Activated B cell treated with CpG ODN at 0.5 μM for 24 hours (primary cell): ENCODE data around the gene CCDC197. TPM values are rescaled to one million over a fixed set of nuclear protein-coding genes. Genes with fewer than 3 reads are reported as not detected.

Source experiments
- ATAC-seq: fragments of 200-7000 bp; cut with Tn5 transposase; one replicate; pipeline ENCODE4 v1.10.0; 2021; ENCODE audit warnings: low read depth, mild to moderate bottlenecking, moderate library complexity
- CTCF ChIA-PET: fragments of 350-600 bp; sonication (Branson Sonifier 250); formaldehyde crosslinking; loops from one replicate; lab custom pipeline; 2021; ENCODE audit warnings: antibody characterized with exemption; lab: Charles Lee
- POLR2A ChIA-PET: fragments of 350-600 bp; sonication (Branson Sonifier 250); formaldehyde crosslinking; loops from one replicate; lab custom pipeline; 2021; ENCODE audit warnings: antibody characterized with exemption; lab: Charles Lee
- DNase-seq: peaks from one replicate; pipeline ENCODE4 v3.0.0; 2022
- H3K27ac Mint-ChIP-seq: one replicate; pipeline ENCODE4 v1.8.0; 2020; ENCODE audit warnings: mixed read lengths
- H3K27me3 Mint-ChIP-seq: one replicate; pipeline ENCODE4 v1.8.0; 2021; ENCODE audit warnings: mixed read lengths
- H3K36me3 Mint-ChIP-seq: one replicate; pipeline ENCODE4 v1.8.0; 2021; ENCODE audit warnings: low read depth, mixed read lengths
- H3K4me1 Mint-ChIP-seq: one replicate; pipeline ENCODE4 v1.8.0; 2021; ENCODE audit warnings: mixed read lengths
- H3K4me3 Mint-ChIP-seq: one replicate; pipeline ENCODE4 v1.8.0; 2020; ENCODE audit warnings: mild to moderate bottlenecking, mixed read lengths
- H3K9me3 Mint-ChIP-seq: one replicate; pipeline ENCODE4 v1.8.0; 2020; ENCODE audit warnings: mixed read lengths
- intact Hi-C: fragments of 100-400 bp; cut with micrococcal nuclease; formaldehyde crosslinking; loops from one replicate; pipeline ENCODE4 v1.15.1; 2024
- total RNA-seq: library from RNA; stranded (reverse); gene quantifications from 2 replicates; pipeline ENCODE4 v1.2.3, GENCODE V29; 2022
- TF ChIP-seq, protein P1 (sequence below): fragments of 200-600 bp; IDR thresholded peaks from one replicate; pipeline ENCODE4 v1.8.0; 2022; ENCODE audit warnings: antibody characterized with exemption, mild to moderate bottlenecking

Gene CCDC197
- total RNA-seq, 1 donor from 2014 or later = not detected

DNA sequence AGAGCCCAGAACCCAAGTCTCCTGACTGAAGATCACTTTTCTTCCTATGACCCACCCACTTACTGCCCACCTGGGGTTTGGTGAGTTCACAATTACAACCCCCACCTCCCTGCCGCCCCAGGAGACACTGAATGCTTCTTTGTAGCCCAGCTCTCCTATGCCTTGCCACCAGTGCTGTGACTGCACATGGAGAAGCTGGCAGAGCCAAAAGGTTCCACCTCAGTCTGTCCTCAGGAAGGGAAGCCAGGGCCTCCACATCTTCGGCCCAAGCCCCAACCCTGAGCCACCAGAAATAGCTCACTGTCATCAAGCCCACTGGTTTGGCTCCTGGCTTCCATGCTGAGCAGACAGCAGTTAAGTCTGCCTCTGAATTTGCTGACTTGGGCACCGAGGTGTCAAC, 54.7 kb downstream of the CCDC197 start:
- H3K27me3 Mint-ChIP-seq = no peaks in the 10 kb centered on the region
- ChIA-PET CTCF (interaction anchor here (1.0 to 2.3 kb wide), 4 partner anchors 16 to 85 kb away, joined by 3 to 11 read pairs (median 4); no protein-coding TSS in a partner anchor), POLR2A (no interaction called here)
- no peak overlapping the region for H3K27ac Mint-ChIP-seq
- H3K36me3 Mint-ChIP-seq = peaks cover 92% of the 10 kb centered on the region
- intact Hi-C loops = no loop called here
- H3K4me3 Mint-ChIP-seq = no peak overlapping the region
- H3K4me1 Mint-ChIP-seq = peaks cover 6% of the 10 kb centered on the region
- DNase-seq (no peak), ATAC-seq (no peak)
- H3K9me3 Mint-ChIP-seq = no peaks in the 10 kb centered on the region
- TF ChIP-seq, protein P1, sequence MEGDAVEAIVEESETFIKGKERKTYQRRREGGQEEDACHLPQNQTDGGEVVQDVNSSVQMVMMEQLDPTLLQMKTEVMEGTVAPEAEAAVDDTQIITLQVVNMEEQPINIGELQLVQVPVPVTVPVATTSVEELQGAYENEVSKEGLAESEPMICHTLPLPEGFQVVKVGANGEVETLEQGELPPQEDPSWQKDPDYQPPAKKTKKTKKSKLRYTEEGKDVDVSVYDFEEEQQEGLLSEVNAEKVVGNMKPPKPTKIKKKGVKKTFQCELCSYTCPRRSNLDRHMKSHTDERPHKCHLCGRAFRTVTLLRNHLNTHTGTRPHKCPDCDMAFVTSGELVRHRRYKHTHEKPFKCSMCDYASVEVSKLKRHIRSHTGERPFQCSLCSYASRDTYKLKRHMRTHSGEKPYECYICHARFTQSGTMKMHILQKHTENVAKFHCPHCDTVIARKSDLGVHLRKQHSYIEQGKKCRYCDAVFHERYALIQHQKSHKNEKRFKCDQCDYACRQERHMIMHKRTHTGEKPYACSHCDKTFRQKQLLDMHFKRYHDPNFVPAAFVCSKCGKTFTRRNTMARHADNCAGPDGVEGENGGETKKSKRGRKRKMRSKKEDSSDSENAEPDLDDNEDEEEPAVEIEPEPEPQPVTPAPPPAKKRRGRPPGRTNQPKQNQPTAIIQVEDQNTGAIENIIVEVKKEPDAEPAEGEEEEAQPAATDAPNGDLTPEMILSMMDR = no peak

DNA sequence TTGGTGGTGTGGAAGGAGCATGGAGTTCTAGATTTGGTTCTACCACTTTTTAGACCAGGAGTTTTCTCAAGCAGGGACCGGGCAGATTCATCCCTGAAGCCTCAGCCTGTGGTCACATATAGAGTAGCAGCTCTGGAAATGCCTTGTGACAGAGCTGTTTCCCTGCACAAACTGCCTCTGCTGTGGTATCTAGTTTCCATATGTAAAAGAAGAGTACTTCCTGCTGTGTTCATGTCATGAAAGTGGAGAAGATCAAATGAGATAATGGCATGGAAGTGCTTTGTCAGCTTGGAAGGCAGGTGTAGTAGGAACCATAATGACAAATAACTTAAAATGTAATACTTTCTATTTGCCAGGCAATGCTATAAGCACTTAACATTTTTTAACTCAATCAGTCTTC, 55.1 kb downstream of the CCDC197 start:
- TF ChIP-seq, protein P1 = no peak
- peaks cover 9% of the 10 kb centered on the region for H3K4me1 Mint-ChIP-seq
- H3K4me3 Mint-ChIP-seq = no peak overlapping the region
- DNase-seq (no peak), ATAC-seq (no peak)
- ChIA-PET POLR2A (no interaction called here), CTCF (interaction anchor here (1.0 to 2.3 kb wide), 3 partner anchors 16 to 80 kb away, joined by 3 to 11 read pairs (median 4); no protein-coding TSS in a partner anchor)
- H3K9me3 Mint-ChIP-seq = no peaks in the 10 kb centered on the region
- intact Hi-C loops = no loop called here
- H3K27ac Mint-ChIP-seq = no peak overlapping the region
- H3K27me3 Mint-ChIP-seq = no peaks in the 10 kb centered on the region
- peaks cover 93% of the 10 kb centered on the region for H3K36me3 Mint-ChIP-seq

DNA sequence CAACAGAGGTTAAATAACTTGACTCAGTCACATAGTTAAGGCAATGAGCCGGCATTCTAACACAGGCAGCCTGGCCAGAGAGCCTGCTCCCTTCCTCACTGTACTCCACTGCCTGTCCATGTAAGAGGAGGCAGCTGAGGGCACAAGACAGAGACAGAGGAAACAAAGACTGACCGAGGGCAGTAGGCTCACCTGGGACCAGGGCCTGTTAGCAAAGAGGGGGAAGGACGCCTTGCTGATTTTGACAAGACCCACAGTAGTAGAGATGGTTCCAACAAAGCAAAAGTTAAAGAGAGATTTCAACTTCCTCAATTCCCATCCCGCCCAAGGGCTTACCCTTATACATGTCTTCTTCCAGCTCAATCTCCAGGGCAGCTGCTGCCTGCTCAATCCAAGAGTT, 55.6 kb downstream of the CCDC197 start:
- TF ChIP-seq, protein P1 = no peak
- H3K27ac Mint-ChIP-seq = no peak overlapping the region
- intact Hi-C loops = no loop called here
- ATAC-seq (no peak), DNase-seq (no peak)
- ChIA-PET CTCF (interaction anchor here (0.6 to 2.3 kb wide), 3 partner anchors 16 to 79 kb away, joined by 3 to 11 read pairs (median 4); no protein-coding TSS in a partner anchor), POLR2A (no interaction called here)
- no peaks in the 10 kb centered on the region for H3K9me3 Mint-ChIP-seq
- H3K4me3 Mint-ChIP-seq = no peak overlapping the region
- no peaks in the 10 kb centered on the region for H3K27me3 Mint-ChIP-seq
- peaks cover 14% of the 10 kb centered on the region for H3K4me1 Mint-ChIP-seq
- peaks cover 93% of the 10 kb centered on the region for H3K36me3 Mint-ChIP-seq

DNA sequence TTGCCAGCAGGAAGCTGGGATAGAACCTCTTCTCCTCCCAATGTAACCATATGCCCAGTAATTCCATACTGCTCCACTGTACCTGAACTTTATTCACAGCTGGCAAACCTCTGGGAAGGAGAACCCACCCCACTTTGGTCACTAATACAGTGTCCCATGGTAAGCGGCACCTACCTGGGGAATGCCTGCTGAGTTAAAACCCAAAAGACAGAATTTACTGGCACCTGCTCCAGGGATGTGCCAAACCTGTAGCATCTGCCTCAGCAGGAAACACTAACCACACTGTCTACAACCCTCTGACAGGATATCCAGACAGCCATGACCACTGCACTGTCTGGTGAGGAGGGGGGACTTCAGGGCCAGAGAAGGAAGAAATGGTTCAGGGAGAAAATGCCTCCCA, 57.3 kb downstream of the CCDC197 start:
- DNase-seq (no peak), ATAC-seq (no peak)
- intact Hi-C loops = no loop called here
- H3K27me3 Mint-ChIP-seq = no peaks in the 10 kb centered on the region
- peaks cover 19% of the 10 kb centered on the region for H3K4me1 Mint-ChIP-seq
- no peak overlapping the region for H3K4me3 Mint-ChIP-seq
- ChIA-PET CTCF (interaction anchor here (0.8 kb wide), 1 partner anchor 18 kb away, joined by 3 read pairs; no protein-coding TSS in a partner anchor), POLR2A (no interaction called here)
- no peak overlapping the region for H3K27ac Mint-ChIP-seq
- no peaks in the 10 kb centered on the region for H3K9me3 Mint-ChIP-seq
- TF ChIP-seq, protein P1 = no peak
- peaks cover 94% of the 10 kb centered on the region for H3K36me3 Mint-ChIP-seq

DNA sequence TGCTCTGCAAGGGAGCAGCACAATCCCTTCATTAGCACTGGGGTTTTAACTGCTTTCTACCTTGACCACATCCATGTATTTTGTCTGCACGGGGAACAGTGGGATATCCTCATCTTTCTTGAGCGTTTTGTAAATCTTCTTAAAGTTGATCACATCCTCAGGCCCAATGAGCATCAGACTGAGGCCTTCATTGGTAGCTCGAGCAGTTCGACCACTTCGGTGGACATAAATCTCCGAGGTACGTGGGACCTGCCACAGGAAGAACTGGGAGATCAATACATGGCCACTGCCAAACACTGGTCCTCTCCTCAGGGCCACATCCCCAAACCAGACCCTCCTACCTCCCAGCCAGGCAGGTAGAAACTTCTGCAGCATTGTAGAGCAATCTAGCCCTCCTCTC, 57.8 kb downstream of the CCDC197 start:
- H3K27me3 Mint-ChIP-seq = no peaks in the 10 kb centered on the region
- DNase-seq = no peak
- intact Hi-C loops = no loop called here
- CTCF ChIA-PET = interaction anchor here (0.8 kb wide), 1 partner anchor 18 kb away, joined by 3 read pairs; no protein-coding TSS in a partner anchor
- ATAC-seq = no peak
- no peak overlapping the region for H3K4me3 Mint-ChIP-seq
- no peak overlapping the region for H3K27ac Mint-ChIP-seq
- POLR2A ChIA-PET = no interaction called here
- TF ChIP-seq, protein P1 = no peak
- H3K4me1 Mint-ChIP-seq = peaks cover 19% of the 10 kb centered on the region
- H3K9me3 Mint-ChIP-seq = no peaks in the 10 kb centered on the region
- peaks cover 95% of the 10 kb centered on the region for H3K36me3 Mint-ChIP-seq
